AG04449 (cell line): ENCODE measurements around the gene SLC6A2.
"Not testable (repeated sequence)": the region's sequence is repeated elsewhere in the genome, so short reads cannot be mapped to it uniquely, and the experiment has no call there.

Experiments
- CTCF ChIA-PET: fragments of 350-600 bp; formaldehyde crosslinking; extraction: SDS; loops from one replicate; lab custom pipeline; 2021; ENCODE audit warnings: antibody characterized with exemption; lab: Yijun Ruan, JAX
- POLR2A ChIA-PET: fragments of 400-600, 350-600 bp; formaldehyde crosslinking; extraction: SDS; loops from one replicate; lab custom pipeline; 2020; ENCODE audit warnings: antibody characterized with exemption, inconsistent platforms; lab: Yijun Ruan, JAX
- DNase-seq: peaks from one replicate; pipeline ENCODE4 v3.0.0-alpha.2; 2010; ENCODE audit warnings: low read depth, low spot score
- H3K4me3 ChIP-seq: 2 replicates; pipeline ENCODE4 v1.5.1; 2011; ENCODE audit warnings: low read depth, mild to moderate bottlenecking, control low read depth, low read length
- CTCF ChIP-seq: IDR thresholded peaks from one replicate; pipeline ENCODE4 v1.5.1; 2011; ENCODE audit warnings: mild to moderate bottlenecking, moderate library complexity, low read length, control low read depth, inconsistent platforms; ENCODE audit not compliant: insufficient read depth; ENCODE audit errors: missing control alignments

SLC6A2 gene

DNA sequence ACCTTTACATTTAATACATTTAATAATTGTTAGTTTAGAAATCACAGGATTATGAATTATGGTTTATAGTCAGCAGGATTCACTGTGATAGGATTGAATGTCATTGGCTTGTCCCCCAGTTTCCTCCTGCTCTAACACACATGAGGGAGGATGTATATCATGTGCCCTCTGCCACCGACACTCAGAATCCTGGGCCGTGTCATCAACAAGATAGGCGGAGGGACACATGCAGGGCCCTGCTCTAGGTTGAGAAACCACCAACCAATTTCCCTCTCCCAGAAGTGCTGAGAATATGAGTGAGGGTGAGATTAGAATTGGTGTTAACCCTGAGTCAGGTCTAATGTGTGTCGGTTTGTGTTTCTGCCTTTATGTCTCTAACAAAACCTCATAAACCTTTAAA is 92.0 kb downstream of the SLC6A2 start:
- ChIA-PET POLR2A (no interaction called here), CTCF (no interaction called here)
- DNase-seq = no peak
- TF ChIP-seq CTCF = no peak
- no peak overlapping the region for H3K4me3 ChIP-seq

DNA sequence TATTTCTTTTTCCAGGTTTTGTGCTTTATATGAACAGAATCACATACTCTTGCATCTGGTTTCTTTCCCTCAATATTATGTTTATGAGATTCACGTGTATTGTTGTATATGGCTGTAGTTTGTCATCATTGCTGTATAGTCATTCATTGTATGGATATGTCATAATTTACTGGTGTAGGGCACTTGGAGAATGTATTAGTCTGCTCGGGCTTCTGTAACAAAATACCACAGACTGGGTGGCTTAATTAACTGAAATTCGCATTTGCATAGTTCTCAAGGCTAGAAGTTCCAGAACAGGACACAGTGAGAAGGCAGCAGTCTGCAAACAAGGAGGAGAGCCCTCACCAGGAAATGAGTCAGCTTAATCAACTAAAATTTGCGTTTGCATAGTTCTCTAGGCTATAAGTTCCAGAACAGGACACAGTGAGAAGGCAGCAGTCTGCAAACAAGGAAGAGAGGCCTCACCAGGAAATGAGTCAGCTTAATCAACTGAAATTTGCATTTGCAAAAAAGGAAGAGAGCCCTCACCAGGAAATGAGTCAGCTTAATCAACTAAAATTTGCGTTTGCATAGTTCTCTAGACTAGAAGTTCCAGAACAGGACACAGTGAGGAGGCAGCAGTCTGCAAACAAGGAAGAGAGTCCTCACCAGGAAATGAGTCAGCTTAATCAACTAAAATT is 96.8 kb downstream of the SLC6A2 start:
- H3K4me3 ChIP-seq, DNase-seq, POLR2A ChIA-PET, CTCF ChIA-PET: not testable (repeated sequence)

DNA sequence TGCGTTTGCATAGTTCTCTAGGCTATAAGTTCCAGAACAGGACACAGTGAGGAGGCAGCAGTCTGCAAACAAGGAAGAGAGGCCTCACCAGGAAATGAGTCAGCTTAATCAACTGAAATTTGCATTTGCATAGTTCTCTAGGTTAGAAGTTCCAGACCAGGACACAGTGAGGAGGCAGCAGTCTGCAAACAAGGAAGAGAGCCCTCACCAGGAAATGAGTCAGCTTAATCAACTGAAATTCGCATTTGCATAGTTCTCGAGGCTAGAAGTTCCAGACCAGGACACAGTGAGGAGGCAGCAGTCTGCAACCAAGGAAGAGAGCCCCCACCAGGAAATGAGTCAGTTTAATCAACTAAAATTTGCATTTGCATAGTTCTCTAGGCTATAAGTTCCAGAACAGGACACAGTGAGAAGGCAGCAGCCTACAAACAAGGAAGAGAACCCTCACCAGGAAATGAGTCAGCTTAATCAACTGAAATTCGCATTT is 97.4 kb downstream of the SLC6A2 start:
- H3K4me3 ChIP-seq, DNase-seq, CTCF ChIA-PET, POLR2A ChIA-PET: not testable (repeated sequence)
